ENCODE measurements around the gene CFAP54.

DNA sequence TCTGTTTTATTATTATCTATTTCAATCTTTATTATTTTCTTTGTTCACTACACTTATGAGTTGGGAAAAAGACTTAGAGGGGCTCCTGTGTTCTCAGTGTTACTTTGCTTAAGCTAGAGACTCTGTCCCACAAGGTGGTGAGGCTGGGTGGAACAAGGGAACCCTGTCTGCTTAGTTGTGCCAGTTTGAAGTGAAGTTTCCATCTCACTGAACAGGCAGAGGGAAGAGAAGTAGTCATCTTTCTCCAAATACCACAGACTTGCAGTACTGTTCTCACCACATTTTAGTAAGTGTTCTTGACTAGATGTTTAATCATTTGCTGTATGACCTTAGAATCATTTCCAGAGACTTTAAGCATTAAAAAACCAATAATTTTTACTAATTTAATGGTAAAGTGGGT, 222.0 kb downstream of the CFAP54 start:
- TF ChIP-seq, protein P1, sequence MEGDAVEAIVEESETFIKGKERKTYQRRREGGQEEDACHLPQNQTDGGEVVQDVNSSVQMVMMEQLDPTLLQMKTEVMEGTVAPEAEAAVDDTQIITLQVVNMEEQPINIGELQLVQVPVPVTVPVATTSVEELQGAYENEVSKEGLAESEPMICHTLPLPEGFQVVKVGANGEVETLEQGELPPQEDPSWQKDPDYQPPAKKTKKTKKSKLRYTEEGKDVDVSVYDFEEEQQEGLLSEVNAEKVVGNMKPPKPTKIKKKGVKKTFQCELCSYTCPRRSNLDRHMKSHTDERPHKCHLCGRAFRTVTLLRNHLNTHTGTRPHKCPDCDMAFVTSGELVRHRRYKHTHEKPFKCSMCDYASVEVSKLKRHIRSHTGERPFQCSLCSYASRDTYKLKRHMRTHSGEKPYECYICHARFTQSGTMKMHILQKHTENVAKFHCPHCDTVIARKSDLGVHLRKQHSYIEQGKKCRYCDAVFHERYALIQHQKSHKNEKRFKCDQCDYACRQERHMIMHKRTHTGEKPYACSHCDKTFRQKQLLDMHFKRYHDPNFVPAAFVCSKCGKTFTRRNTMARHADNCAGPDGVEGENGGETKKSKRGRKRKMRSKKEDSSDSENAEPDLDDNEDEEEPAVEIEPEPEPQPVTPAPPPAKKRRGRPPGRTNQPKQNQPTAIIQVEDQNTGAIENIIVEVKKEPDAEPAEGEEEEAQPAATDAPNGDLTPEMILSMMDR (IDR thresholded peaks at IDR 0.05), result no peak
- TF ChIP-seq EP300 (IDR thresholded peaks at IDR 0.05), result no peak
